GM23338 (cell line): Measurements from ENCODE around the gene FUT7. TPM values are rescaled to one million over a fixed set of nuclear protein-coding genes. Genes with fewer than 3 reads are reported as not detected.

ENCODE experiments used
- ATAC-seq: fragments of 200-7000 bp; cut with Tn5 transposase; 3 replicates; pipeline ENCODE4 v1.9.1; 2020
- DNase-seq: peaks from one replicate; pipeline ENCODE4 v3.0.0-alpha.2; 2015; ENCODE audit warnings: low spot score
- H2AFZ ChIP-seq: fragments of 200-600 bp; sonication (generic); 2 replicates; pipeline ENCODE4 v1.8.0; 2016; ENCODE audit warnings: antibody characterized with exemption, mild to moderate bottlenecking, moderate library complexity
- H3F3A ChIP-seq: fragments of 200-600 bp; sonication (generic); replicated peaks from 2 replicates; pipeline ENCODE4 v1.8.0; 2017; ENCODE audit warnings: antibody characterized with exemption, mixed run types, low read depth
- H3K27ac ChIP-seq: fragments of 200-600 bp; sonication (generic); 2 replicates; pipeline ENCODE4 v1.6.1; 2016; ENCODE audit warnings: low read depth
- H3K27me3 ChIP-seq: fragments of 200-600 bp; sonication (generic); 2 replicates; pipeline ENCODE4 v1.8.0; 2016; ENCODE audit warnings: mild to moderate bottlenecking, mixed run types, moderate library complexity; ENCODE audit not compliant: insufficient read depth
- H3K36me3 ChIP-seq: fragments of 200-600 bp; sonication (generic); 2 replicates; pipeline ENCODE4 v1.8.0; 2016; ENCODE audit warnings: mild to moderate bottlenecking; ENCODE audit not compliant: insufficient read depth
- H3K4me1 ChIP-seq: fragments of 200-600 bp; sonication (generic); 2 replicates; pipeline ENCODE4 v1.8.0; 2016; ENCODE audit warnings: mild to moderate bottlenecking, moderate library complexity; ENCODE audit not compliant: insufficient read depth
- H3K4me2 ChIP-seq: fragments of 200-600 bp; sonication (generic); 2 replicates; pipeline ENCODE4 v1.7.1; 2017; ENCODE audit warnings: mixed run types
- H3K4me3 ChIP-seq: fragments of 200-600 bp; sonication (generic); 2 replicates; pipeline ENCODE4 v1.6.1; 2016; ENCODE audit warnings: mixed run types
- H3K79me2 ChIP-seq: fragments of 200-600 bp; sonication (generic); replicated peaks from 2 replicates; pipeline ENCODE4 v1.8.0; 2017; ENCODE audit warnings: mild to moderate bottlenecking; ENCODE audit not compliant: insufficient read depth
- H3K9me2 ChIP-seq: fragments of 200-600 bp; sonication (generic); 2 replicates; pipeline ENCODE4 v1.8.0; 2017; ENCODE audit not compliant: insufficient read depth
- H4K20me1 ChIP-seq: fragments of 200-600 bp; sonication (generic); replicated peaks from 2 replicates; pipeline ENCODE4 v1.8.0; 2017; ENCODE audit warnings: mild to moderate bottlenecking; ENCODE audit not compliant: insufficient read depth
- H3K27ac Mint-ChIP-seq: 2 replicates; pipeline ENCODE4 v1.8.0; 2020; ENCODE audit warnings: inconsistent platforms, mild to moderate bottlenecking, moderate library complexity, mixed read lengths
- H3K27me3 Mint-ChIP-seq: 3 replicates; pipeline ENCODE4 v1.8.0; 2022; ENCODE audit warnings: low read depth, mild to moderate bottlenecking, moderate library complexity, mixed read lengths, inconsistent platforms; ENCODE audit not compliant: insufficient read depth, poor library complexity
- H3K36me3 Mint-ChIP-seq: 3 replicates; pipeline ENCODE4 v1.8.0; 2021; ENCODE audit warnings: low read depth, mild to moderate bottlenecking, inconsistent platforms, moderate library complexity, mixed read lengths
- H3K4me1 Mint-ChIP-seq: 3 replicates; pipeline ENCODE4 v1.8.0; 2020; ENCODE audit warnings: mild to moderate bottlenecking, inconsistent platforms, mixed read lengths
- H3K4me3 Mint-ChIP-seq: 3 replicates; pipeline ENCODE4 v1.8.0; 2021; ENCODE audit warnings: moderate library complexity, mild to moderate bottlenecking, inconsistent platforms, mixed read lengths
- H3K9me3 Mint-ChIP-seq: 3 replicates; pipeline ENCODE4 v1.8.0; 2020; ENCODE audit warnings: moderate library complexity, mild to moderate bottlenecking, inconsistent platforms, mixed read lengths
- ETS1 ChIP-seq: IDR thresholded peaks from 2 replicates; pipeline ENCODE4 v1.6.1; 2016; ENCODE audit warnings: antibody characterized with exemption
- EZH2phosphoT487 ChIP-seq: fragments of 200-600 bp; sonication (generic); IDR thresholded peaks from one replicate; pipeline ENCODE4 v1.8.1; 2018; ENCODE audit warnings: antibody characterized with exemption; ENCODE audit not compliant: unreplicated experiment
- POLR2AphosphoS5 ChIP-seq: IDR thresholded peaks from 2 replicates; pipeline ENCODE4 v1.6.1; 2016; ENCODE audit warnings: antibody characterized with exemption, low read depth
- REST ChIP-seq: IDR thresholded peaks from one replicate; pipeline ENCODE4 v1.6.1; 2018; ENCODE audit warnings: antibody characterized with exemption; ENCODE audit not compliant: unreplicated experiment
- STAT1 ChIP-seq: IDR thresholded peaks from one replicate; pipeline ENCODE4 v1.6.1; 2016; ENCODE audit warnings: antibody characterized with exemption; ENCODE audit not compliant: unreplicated experiment
- ZNF462 ChIP-seq: fragments of 250-450 bp; sonication (Bioruptor Pico); IDR thresholded peaks from 2 replicates; pipeline ENCODE4 v1.5.0; 2020; ENCODE audit warnings: mild to moderate bottlenecking, moderate library complexity
- polyA plus RNA-seq: library from polyadenylated mRNA; unstranded; fragments of >200 nt; fragmentation: Nextera tagmentation; extraction: Ambion mirVana; gene quantifications from 2 replicates; pipeline ENCODE4 v1.2.1, GENCODE V29; 2016
- total RNA-seq: library from RNA; depleted of rRNA; stranded (reverse); fragments of >200 nt; shearing (Covaris generic); gene quantifications from 2 replicates; pipeline ENCODE4 v1.2.3, GENCODE V29; 2014
- TF ChIP-seq, protein P1 (sequence below), 2 experiments: fragments of 200-600 bp in 1 of 2; sonication (generic) in 1 of 2; conservative IDR thresholded peaks; 2 replicates each; pipeline versions ENCODE4 v1.5.1 to v1.6.1; 2016 to 2017; ENCODE audit warnings: antibody characterized with exemption in 2 of 2, low read depth in 2 of 2, mild to moderate bottlenecking in 2 of 2, moderate library complexity in 1 of 2

The FUT7 gene
- total and polyA plus RNA-seq, 2 experiments from 2014 or later, result not detected

DNA sequence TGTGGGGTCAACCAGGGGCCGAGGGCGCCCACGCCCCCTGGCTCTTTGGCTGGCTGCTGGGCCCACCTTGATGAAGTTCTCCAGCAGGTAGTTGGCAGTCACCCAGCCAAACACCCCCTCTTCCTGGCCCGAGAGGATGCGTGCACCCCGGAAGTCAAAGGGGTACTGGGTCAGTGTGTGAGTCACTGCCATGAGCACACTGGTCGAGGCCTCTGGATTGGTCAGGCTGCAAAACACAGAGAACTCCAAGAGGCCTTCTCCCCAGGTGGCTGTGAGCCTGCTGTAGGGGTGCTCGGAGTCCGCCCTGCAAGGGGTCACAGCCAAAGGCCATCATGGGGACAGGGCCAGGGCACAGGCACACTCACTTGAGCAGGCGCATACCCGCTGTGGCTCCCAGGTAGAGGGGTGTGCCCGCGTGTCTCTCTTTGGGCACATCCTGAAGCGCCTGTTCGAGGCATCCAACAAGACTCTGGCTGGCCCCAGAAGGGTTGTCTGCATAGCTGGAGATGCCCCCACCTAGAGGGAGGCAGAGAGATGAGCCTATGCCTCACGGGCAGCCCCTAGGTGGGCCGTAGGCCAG, 19.3 kb upstream of the FUT7 start:
- Histone ChIP-seq H4K20me1 (no peaks in the 10 kb centered on the region; the same call in 1 of the 2 replicates), H3K27ac (no peak overlapping the region), H3K4me1 (no peaks in the 10 kb centered on the region), H3K4me2 (no peak overlapping the region), H2AFZ (no peak overlapping the region), H3F3A (0 out of 2 replicates have a peak, but pooled peaks cover 2% of the 10 kb centered on the region), H3K9me2 (no peaks in the 10 kb centered on the region), H3K79me2 (no peaks in the 10 kb centered on the region), H3K27me3 (peaks cover 57% of the 10 kb centered on the region), H3K36me3 (no peaks in the 10 kb centered on the region), H3K4me3 (no peak overlapping the region)
- Mint-ChIP-seq H3K4me1 (peaks cover 4% of the 10 kb centered on the region; the same call in 1 of the 3 replicates), H3K9me3 (no peaks in the 10 kb centered on the region), H3K4me3 (no peak overlapping the region), H3K27ac (no peak overlapping the region), H3K27me3 (peaks cover 57% of the 10 kb centered on the region), H3K36me3 (no peaks in the 10 kb centered on the region)
- ATAC-seq, result no peak
- DNase-seq, result no peak
- TF ChIP-seq, protein P1, sequence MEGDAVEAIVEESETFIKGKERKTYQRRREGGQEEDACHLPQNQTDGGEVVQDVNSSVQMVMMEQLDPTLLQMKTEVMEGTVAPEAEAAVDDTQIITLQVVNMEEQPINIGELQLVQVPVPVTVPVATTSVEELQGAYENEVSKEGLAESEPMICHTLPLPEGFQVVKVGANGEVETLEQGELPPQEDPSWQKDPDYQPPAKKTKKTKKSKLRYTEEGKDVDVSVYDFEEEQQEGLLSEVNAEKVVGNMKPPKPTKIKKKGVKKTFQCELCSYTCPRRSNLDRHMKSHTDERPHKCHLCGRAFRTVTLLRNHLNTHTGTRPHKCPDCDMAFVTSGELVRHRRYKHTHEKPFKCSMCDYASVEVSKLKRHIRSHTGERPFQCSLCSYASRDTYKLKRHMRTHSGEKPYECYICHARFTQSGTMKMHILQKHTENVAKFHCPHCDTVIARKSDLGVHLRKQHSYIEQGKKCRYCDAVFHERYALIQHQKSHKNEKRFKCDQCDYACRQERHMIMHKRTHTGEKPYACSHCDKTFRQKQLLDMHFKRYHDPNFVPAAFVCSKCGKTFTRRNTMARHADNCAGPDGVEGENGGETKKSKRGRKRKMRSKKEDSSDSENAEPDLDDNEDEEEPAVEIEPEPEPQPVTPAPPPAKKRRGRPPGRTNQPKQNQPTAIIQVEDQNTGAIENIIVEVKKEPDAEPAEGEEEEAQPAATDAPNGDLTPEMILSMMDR (conservative IDR thresholded peaks at IDR 0.05; ENCODE audit: low read depth in 2 of 2), result no peak

DNA sequence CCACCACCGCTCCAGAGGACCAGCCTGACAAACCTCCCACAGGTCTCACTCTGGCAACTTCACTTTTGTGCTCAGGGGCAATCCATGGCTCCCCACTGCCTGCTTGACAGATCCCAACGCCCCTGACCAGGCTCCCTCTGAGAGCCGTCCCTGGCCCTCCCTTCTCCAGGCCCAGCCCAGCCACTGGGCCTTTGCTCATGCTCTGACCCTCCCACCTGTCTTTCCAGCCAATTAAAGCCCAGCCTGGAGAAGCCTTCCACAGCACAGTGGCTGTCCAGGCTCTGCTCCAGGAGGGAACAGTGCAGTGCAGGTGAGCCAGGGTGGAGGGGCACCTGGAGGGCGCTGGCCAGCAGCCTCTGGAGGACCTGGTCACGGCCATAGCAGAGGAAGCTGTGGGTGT, 18.7 kb upstream of the FUT7 start:
- no peak overlapping the region for H3K27ac Mint-ChIP-seq
- H3K27me3 Mint-ChIP-seq, result peaks cover 54% of the 10 kb centered on the region
- Histone ChIP-seq H3K9me2 (no peaks in the 10 kb centered on the region), H3K4me1 (no peaks in the 10 kb centered on the region), H3K27me3 (peaks cover 57% of the 10 kb centered on the region), H2AFZ (no peak overlapping the region), H3K27ac (no peak overlapping the region), H3K36me3 (no peaks in the 10 kb centered on the region), H3K4me3 (no peak overlapping the region), H4K20me1 (no peaks in the 10 kb centered on the region; the same call in 1 of the 2 replicates), H3K79me2 (no peaks in the 10 kb centered on the region), H3K4me2 (no peak overlapping the region), H3F3A (0 out of 2 replicates have a peak, but pooled peaks cover 2% of the 10 kb centered on the region)
- H3K36me3 Mint-ChIP-seq, result no peaks in the 10 kb centered on the region
- peaks cover 4% of the 10 kb centered on the region; the same call in 1 of the 3 replicates for H3K4me1 Mint-ChIP-seq
- H3K9me3 Mint-ChIP-seq, result no peaks in the 10 kb centered on the region
- DNase-seq (no peak), ATAC-seq (no peak)
- H3K4me3 Mint-ChIP-seq, result no peak overlapping the region
- TF ChIP-seq ETS1 (no peak), STAT1 (no peak), ZNF462 (CRISPR knock-in tag) (no peak), EZH2phosphoT487 (no peak), POLR2AphosphoS5 (no peak), REST (no peak)
